ENCODE data around the gene RABEPK. TPM values are rescaled to one million over a fixed set of nuclear protein-coding genes. Genes with fewer than 3 reads are reported as not detected.

The RABEPK gene
- total RNA-seq, 2 donors from 2014 or later = 19.3 to 19.7 TPM

DNA sequence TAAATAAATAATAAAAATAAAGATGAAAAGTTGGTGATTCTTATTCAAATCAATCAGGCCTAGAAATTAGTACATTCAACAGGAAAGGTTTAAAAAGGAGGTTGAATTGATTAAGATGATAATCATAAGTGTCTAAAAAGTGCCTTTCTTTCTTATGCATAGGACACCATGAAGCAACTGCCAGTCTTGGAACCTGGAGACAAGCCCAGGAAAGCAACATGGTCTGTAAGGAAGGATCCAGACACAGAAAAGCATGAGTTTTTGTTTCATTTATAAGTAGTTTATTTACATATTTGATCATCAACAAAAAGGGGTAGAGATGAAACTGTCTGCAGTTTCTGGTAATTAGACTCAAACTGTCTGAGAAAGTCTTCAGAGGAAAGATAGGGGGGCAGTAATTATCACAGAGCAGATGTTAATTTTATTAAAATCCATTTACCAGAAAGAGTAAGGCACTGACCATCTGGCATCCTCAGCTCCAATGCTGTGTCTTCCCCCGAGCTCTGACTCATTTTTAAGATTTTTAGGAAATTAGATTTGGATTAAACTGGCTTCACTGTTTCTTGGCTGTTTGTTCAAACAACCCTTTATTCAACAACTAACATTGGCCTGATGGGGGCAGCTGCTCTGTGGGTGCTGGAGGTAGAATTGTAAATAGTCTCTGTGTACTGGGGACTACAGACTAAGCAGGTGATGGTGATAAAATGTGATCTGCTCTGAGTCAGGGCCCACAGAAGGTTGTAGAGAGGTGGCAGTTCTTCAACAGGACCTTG lies 2.7 kb downstream of the RABEPK start:
- peaks cover 20% of the 10 kb centered on the region for H3K36me3 ChIP-seq (ENCODE audit: control insufficient read depth, insufficient read depth, low read length)
- peaks cover 2% of the 10 kb centered on the region for H3K4me1 ChIP-seq (ENCODE audit: control insufficient read depth, insufficient read depth, low read length)
- TF ChIP-seq, protein P1, sequence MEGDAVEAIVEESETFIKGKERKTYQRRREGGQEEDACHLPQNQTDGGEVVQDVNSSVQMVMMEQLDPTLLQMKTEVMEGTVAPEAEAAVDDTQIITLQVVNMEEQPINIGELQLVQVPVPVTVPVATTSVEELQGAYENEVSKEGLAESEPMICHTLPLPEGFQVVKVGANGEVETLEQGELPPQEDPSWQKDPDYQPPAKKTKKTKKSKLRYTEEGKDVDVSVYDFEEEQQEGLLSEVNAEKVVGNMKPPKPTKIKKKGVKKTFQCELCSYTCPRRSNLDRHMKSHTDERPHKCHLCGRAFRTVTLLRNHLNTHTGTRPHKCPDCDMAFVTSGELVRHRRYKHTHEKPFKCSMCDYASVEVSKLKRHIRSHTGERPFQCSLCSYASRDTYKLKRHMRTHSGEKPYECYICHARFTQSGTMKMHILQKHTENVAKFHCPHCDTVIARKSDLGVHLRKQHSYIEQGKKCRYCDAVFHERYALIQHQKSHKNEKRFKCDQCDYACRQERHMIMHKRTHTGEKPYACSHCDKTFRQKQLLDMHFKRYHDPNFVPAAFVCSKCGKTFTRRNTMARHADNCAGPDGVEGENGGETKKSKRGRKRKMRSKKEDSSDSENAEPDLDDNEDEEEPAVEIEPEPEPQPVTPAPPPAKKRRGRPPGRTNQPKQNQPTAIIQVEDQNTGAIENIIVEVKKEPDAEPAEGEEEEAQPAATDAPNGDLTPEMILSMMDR (conservative IDR thresholded peaks at IDR 0.05) = peak; percentile 53
- DNase-seq = no peak
- no peak overlapping the region for H3K27ac ChIP-seq (ENCODE audit: low read depth, low read length)
- H3K9me3 ChIP-seq (ENCODE audit: control insufficient read depth, low read length) = no peaks in the 10 kb centered on the region
- H3K27me3 ChIP-seq (ENCODE audit: control insufficient read depth, insufficient read depth, low read length, poor library complexity, severe bottlenecking) = no peaks in the 10 kb centered on the region
- H3K4me3 Mint-ChIP-seq = no peak overlapping the region
- no peak overlapping the region for H3K9ac ChIP-seq (ENCODE audit: extremely low read depth, low read length, poor library complexity, severe bottlenecking)
- H3K4me3 ChIP-seq (ENCODE audit: low read length) = peak overlapping the region; percentile 17
- H3K4me1 Mint-ChIP-seq = peaks cover 21% of the 10 kb centered on the region
- H3K9me3 Mint-ChIP-seq = no peaks in the 10 kb centered on the region
- 80 to 100% methylated on average over 1 of the region's 1 CpG for WGBS, 2 experiments (ENCODE audit: insufficient coverage in 1 of 2, insufficient read length in 1 of 2)
- H3K27me3 Mint-ChIP-seq (ENCODE audit: insufficient read depth) = peaks cover 4% of the 10 kb centered on the region
- H3K36me3 Mint-ChIP-seq (ENCODE audit: low read depth) = peaks cover 26% of the 10 kb centered on the region
- peak overlapping the region; percentile 71 for H3K27ac Mint-ChIP-seq

DNA sequence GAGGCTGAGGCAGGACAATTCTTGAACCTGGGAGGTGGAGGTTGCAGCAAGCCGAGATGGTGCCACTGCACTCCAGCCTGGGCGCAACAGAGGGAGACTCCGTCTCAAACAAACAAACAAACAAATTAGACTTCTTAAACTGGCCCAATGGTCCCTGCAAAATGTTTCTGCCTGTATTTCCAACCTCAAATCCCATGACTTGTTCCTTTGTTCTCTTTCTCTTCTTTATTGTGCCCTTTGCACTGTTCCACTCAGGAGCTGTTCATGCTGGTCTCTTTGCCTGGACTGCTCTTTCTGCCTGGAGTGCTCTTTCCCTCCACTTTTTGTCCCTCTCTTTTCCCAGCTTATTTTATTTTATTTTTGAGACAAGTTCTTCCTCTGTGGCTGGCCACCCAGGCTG lies 4.1 kb downstream of the RABEPK start:
- Mint-ChIP-seq H3K9me3 (no peaks in the 10 kb centered on the region), H3K4me1 (peaks cover 20% of the 10 kb centered on the region), H3K36me3 (ENCODE audit: low read depth) (peaks cover 34% of the 10 kb centered on the region), H3K4me3 (no peak overlapping the region), H3K27me3 (ENCODE audit: insufficient read depth) (peaks cover 1% of the 10 kb centered on the region), H3K27ac (peak overlapping the region; percentile 11)
- no peak overlapping the region for H3K27ac ChIP-seq (ENCODE audit: low read depth, low read length)
- H3K9ac ChIP-seq (ENCODE audit: extremely low read depth, low read length, poor library complexity, severe bottlenecking) = no peak overlapping the region
- no peak overlapping the region for H3K4me3 ChIP-seq (ENCODE audit: low read length)
- no peaks in the 10 kb centered on the region for H3K27me3 ChIP-seq (ENCODE audit: control insufficient read depth, insufficient read depth, low read length, poor library complexity, severe bottlenecking)
- TF ChIP-seq, protein P1 (conservative IDR thresholded peaks at IDR 0.05) = no peak
- WGBS, 2 experiments (ENCODE audit: insufficient coverage in 1 of 2, insufficient read length in 1 of 2) = 96 to 100% methylated on average over 3 of the region's 3 CpGs
- peaks cover 33% of the 10 kb centered on the region for H3K36me3 ChIP-seq (ENCODE audit: control insufficient read depth, insufficient read depth, low read length)
- no peak for DNase-seq
- no peaks in the 10 kb centered on the region for H3K9me3 ChIP-seq (ENCODE audit: control insufficient read depth, low read length)
- peaks cover 2% of the 10 kb centered on the region for H3K4me1 ChIP-seq (ENCODE audit: control insufficient read depth, insufficient read depth, low read length)

DNA sequence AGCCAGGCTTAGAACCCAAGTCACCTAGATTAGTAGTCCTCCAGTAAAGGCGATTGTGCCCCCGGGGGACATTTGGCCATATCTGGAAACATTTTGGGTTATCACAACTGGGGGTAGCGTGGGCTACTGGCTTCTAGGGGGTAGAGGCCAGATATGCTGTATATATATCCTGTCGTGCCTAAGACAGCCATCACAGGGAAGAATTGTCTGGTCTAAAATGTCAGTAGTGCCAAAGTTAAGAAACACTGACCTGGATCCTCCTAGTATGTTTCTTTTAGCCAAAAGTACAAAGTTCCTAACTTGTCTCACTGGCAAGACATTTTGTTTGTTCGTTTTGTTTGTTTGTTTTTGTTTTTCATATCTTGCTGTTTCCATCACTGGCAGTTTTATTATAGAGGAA lies 13.8 kb downstream of the RABEPK start:
- Histone ChIP-seq H3K27ac (ENCODE audit: low read depth, low read length) (no peak overlapping the region), H3K4me3 (ENCODE audit: low read length) (no peak overlapping the region), H3K4me1 (ENCODE audit: control insufficient read depth, insufficient read depth, low read length) (no peaks in the 10 kb centered on the region), H3K9me3 (ENCODE audit: control insufficient read depth, low read length) (no peaks in the 10 kb centered on the region), H3K9ac (ENCODE audit: extremely low read depth, low read length, poor library complexity, severe bottlenecking) (no peak overlapping the region), H3K36me3 (ENCODE audit: control insufficient read depth, insufficient read depth, low read length) (peaks cover 55% of the 10 kb centered on the region), H3K27me3 (ENCODE audit: control insufficient read depth, insufficient read depth, low read length, poor library complexity, severe bottlenecking) (no peaks in the 10 kb centered on the region)
- Mint-ChIP-seq H3K36me3 (ENCODE audit: low read depth) (peaks cover 40% of the 10 kb centered on the region), H3K27ac (no peak overlapping the region), H3K4me3 (no peak overlapping the region), H3K4me1 (no peaks in the 10 kb centered on the region), H3K27me3 (ENCODE audit: insufficient read depth) (no peaks in the 10 kb centered on the region), H3K9me3 (no peaks in the 10 kb centered on the region)
- 90 to 92% methylated on average over 5 of the region's 5 CpGs for WGBS, 2 experiments (ENCODE audit: insufficient coverage in 1 of 2, insufficient read length in 1 of 2)
- TF ChIP-seq, protein P1 (conservative IDR thresholded peaks at IDR 0.05) = no peak
- no peak for DNase-seq

All from endodermal cell (in vitro differentiated cells).